Raji (cell line): ENCODE results near the gene PGS1.

Experiments used
- POLR2A ChIP-seq: IDR thresholded peaks from 2 replicates; pipeline ENCODE4 v1.6.1; 2011; ENCODE audit warnings: low read depth, low read length, control low read depth; ENCODE audit not compliant: insufficient read depth

PGS1 gene

GRCh38 chr17:78401246-78401645, 22.8 kb downstream of the PGS1 start:
- TF ChIP-seq POLR2A = no peak

DNA sequence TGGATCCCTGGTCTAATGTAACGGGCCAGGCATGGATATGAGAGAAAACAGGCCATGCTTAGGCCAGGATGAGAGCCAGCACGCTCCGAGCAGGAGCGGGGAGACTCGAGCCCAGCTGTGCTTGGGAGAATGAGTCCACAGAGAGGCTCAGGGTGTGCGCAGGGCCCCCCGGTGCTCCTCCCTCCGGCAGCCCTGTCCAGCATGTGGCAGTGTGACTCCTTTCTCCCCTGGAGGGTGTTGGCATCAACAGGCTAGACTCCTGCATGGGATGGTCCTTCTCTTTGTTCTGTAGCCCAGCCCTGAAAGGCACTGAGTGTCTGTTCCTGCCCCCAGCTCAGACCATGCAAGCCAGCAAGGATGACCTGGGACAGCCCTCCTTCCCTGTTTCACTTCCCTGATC, 23.4 kb downstream of the PGS1 start:
- TF ChIP-seq POLR2A = no peak

GRCh38 chr17:78403822-78404221, 25.4 kb downstream of the PGS1 start:
- no peak for TF ChIP-seq POLR2A

DNA sequence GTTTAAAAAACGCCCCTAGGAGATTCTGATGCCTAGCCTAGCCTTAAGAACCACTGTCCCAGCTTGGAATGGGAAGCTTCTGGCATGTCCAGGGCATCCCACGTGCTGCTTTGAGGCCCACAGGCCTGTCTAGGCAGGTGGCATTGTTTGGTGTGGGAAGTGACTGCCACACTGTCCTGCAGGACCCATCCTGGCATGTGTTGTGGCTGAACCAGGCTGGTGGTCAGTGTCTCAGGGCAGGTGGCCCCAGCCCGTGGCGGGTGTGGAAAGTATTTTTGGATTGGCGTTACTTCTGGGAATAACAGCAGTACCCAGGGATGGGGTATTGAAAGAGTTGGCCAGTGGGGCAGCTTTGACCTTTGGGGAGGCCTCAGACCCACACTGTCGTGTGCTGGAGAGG, 27.9 kb downstream of the PGS1 start:
- TF ChIP-seq POLR2A = no peak

DNA sequence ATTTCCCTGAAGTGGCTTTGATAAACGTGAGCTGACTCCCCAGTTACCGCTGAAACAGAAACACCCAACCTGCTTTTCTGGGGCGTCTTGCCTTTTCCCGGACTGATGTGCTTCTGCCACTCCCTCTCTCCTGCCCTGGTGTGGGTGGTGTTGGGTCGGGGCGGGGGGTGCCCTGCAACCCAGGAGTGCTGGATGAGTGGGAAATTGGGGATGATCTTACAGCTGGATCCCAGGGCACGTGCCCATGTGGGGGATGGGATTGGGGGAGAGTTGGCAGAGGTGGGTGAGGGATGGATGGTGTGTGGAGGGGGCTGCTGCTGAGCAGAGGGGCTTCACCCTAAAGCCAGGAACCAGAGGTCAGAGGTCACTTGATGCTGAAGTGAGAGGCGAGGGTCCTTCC, 28.5 kb downstream of the PGS1 start:
- no peak for TF ChIP-seq POLR2A

DNA sequence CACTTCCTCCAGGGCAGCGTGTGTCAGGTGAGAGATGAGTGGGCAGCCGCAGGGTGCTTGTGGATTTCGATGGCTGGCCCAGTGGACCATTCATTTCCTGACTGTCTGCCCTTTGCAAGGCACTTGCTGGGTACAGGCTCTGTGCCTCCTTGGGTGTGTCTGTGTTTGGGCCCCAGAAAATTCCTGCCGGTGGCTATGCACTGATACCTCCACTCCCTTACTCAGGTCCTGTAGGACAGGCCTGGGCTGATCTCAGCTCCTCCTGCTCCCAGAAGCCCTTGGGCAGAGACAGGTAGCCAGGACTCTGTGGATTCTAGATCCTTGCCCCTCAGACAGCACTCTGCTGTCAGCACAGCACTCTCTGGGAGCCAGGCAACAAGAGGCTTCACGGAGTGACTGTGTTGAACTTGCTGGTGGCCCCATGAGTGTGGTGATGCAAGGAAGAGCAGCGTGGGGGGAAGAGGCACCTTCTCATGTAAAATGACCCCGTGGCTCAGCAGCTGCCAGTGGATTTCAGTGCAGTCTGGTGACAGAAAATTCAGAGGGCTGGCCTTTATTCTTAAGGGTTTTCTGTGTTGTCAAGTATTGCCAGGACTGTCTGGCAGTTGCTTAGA, 29.0 kb downstream of the PGS1 start:
- no peak for TF ChIP-seq POLR2A

- TF ChIP-seq POLR2A = no peak
Observed at GRCh38 chr17:78408476-78409050, 30.1 kb downstream of the PGS1 start.

GRCh38 chr17:78409191-78409928, 30.9 kb downstream of the PGS1 start:
- no peak for TF ChIP-seq POLR2A

DNA sequence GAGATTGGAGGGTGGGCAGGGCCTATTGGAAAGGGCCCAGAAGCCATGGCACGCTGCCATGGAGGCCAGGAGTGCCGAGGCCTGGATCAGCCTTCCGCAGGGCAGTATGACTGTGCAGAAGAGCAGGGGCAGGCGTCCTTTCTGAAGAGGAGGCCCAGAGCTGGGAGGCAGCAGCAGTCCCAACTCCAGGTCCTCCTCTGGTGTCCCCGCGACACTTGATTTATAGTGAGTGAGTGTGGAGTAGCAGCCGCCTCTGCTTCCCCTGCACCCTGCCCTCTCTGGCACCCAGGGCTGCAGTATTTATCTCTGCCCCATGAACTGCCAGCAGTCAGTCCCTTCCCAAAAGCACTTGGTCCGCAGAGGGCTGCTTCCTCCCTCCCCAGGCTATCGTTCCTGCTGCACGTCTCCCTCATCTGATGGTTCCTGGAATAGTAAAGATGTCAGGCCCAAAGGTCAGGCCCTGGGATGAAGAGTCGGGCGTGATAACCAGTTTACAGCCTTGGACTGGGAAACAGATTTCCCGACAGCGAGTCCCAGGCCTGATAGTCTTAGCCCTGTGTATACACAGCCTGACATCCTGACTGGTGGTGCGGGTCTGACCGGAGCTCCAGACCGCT, 32.9 kb downstream of the PGS1 start:
- no peak for TF ChIP-seq POLR2A

DNA sequence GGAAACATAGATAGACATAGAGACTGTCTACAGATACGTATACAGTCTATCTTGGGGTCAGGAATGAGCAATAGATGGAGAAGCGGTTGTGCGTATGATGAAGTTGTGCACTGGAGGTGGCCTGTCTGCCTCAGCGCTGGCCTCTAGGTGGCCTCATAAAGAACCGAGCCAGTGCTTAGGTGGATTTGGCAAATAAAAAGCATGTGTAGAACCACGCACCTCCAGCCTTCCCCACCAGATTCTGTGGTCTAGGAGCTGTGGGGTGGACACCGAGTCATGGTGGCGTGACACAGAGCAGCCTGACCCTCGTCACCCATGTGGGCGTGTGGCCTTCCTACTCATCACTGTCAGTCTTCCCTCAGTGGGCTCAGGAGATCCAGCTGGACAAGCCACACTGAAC, 34.0 kb downstream of the PGS1 start:
- TF ChIP-seq POLR2A = no peak

DNA sequence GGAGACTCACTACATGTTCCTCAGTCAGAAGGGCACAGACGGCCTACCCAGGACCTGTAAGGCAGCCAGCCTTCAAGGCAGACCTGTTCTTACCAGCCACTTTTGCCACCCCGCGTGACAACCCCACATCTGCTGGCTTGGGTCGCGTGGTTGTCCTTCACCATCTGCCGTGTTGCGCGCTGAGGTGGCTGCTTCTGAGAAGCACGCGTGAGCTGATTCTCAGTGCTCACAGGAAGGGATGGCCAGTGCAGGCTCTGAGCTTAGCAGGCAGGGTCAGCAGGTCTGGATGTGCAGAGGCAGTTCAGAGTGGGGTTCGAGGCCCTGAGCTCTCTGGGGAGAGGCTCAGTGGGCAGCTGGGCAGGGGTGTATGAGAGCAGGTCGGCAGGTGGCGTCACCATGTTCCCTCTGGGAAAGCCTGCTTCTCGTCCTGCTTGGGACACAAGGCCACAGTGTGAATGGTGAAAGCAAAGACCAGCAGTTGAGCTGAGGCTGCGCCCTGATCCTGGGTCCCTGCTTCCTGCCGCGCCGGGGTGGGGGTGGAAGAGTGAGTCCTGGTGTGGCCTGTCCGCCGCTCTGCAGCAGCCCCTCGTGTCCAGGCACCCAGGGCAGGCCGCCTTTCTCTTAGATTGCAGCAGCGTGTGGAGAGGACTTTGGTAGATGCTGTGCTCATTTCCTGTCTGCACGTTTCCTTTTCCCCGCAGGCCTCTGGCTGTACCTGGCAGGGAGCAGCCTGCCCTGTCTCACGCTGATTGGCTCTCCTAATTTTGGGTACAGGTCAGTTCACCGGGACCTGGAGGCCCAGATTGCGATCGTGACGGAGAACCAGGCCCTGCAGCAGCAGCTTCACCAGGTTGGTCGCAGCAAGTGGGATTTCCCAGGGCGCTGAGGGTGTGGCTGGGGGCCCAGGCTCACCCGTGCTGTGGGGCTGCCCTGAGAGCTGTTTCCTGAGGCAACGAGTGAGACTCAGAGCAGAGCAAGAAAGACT, 36.0 kb downstream of the PGS1 start:
- no peak for TF ChIP-seq POLR2A

- no peak for TF ChIP-seq POLR2A
Observed at GRCh38 chr17:78415821-78416711, 37.6 kb downstream of the PGS1 start.

DNA sequence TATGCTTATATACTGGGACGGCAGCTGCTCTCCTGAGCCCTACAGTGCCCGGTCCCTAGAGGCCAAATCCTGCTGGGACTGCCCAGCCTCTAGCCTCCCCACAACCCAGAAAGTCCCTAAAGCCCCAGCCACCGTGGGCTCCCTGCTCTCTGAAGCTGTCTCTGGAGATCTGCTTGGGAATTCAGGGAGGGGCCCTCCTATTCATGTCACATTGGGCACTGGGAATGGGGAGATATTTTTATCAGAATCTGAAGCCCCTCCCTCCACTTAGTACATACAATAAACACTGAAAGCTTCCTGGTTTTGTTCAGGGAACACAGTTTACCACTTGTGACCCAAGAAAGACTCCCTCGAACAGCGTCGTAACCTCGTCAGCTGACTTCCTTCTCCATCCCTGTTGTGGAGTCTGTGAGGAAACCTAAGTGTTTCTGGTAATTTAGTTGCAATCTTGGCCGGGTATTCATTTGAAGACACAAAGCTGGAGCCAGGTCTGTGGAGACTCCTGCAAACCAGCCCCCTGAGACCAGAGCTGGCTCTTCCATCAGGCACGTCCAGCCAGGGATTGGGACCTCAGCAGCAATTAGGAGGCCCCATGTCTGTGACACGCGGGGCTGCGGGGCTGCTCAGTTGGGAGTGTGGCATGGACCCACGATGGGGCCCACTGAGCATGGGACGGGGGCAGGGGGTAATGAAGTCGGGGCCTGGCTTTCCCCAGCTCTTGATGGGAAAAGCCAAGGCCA, 38.5 kb downstream of the PGS1 start:
- no peak for TF ChIP-seq POLR2A
